Astrocyte of the cerebellum (primary cell): Measurements from ENCODE around the gene TRAPPC13.

ENCODE experiments used
- DNase-seq: peaks from one replicate; pipeline ENCODE4 v3.0.0-alpha.2; 2011; ENCODE audit warnings: low read depth
- H3K4me3 ChIP-seq: 2 replicates; pipeline ENCODE4 v1.5.1; 2011; ENCODE audit warnings: mild to moderate bottlenecking, low read depth, low read length, moderate library complexity
- CTCF ChIP-seq: IDR thresholded peaks from 2 replicates; pipeline ENCODE4 v1.5.1; 2012; ENCODE audit warnings: low read length, low read depth, moderate library complexity, mild to moderate bottlenecking; ENCODE audit errors: missing control alignments
- in situ Hi-C: cut with HindIII; loops from 2 replicates; pipeline ENCODE4 v1.10.0; 2017; ENCODE audit warnings: low sequenced_read_pairs

The TRAPPC13 gene

GRCh38 chr5:65646938-65647337 lies 22.1 kb downstream of the TRAPPC13 start:
- TF ChIP-seq CTCF = no peak
- in situ Hi-C loops = no loop called here
- no peak for DNase-seq
- no peak overlapping the region for H3K4me3 ChIP-seq

- H3K4me3 ChIP-seq = no peak overlapping the region
- in situ Hi-C loops = no loop called here
- no peak for TF ChIP-seq CTCF
- DNase-seq = no peak
These were observed 23.1 kb downstream of the TRAPPC13 start for GRCh38 chr5:65647941-65648340.

GRCh38 chr5:65651144-65651543 lies 26.3 kb downstream of the TRAPPC13 start:
- H3K4me3 ChIP-seq = no peak overlapping the region
- DNase-seq = no peak
- TF ChIP-seq CTCF = no peak
- in situ Hi-C loops = no loop called here

GRCh38 chr5:65654713-65655112 lies 29.9 kb downstream of the TRAPPC13 start:
- no peak for DNase-seq
- no peak overlapping the region for H3K4me3 ChIP-seq
- in situ Hi-C loops = no loop called here
- no peak for TF ChIP-seq CTCF

GRCh38 chr5:65663804-65664521 lies 39.1 kb downstream of the TRAPPC13 start:
- H3K4me3 ChIP-seq = no peak overlapping the region
- DNase-seq = no peak
- TF ChIP-seq CTCF = peak; percentile 53
- in situ Hi-C loops = no loop called here

GRCh38 chr5:65668696-65669095 lies 43.9 kb downstream of the TRAPPC13 start:
- no peak overlapping the region for H3K4me3 ChIP-seq
- in situ Hi-C loops = no loop called here
- no peak for DNase-seq
- TF ChIP-seq CTCF = no peak

- in situ Hi-C loops = no loop called here
- DNase-seq = no peak
- no peak overlapping the region for H3K4me3 ChIP-seq
- no peak for TF ChIP-seq CTCF
These were observed 48.0 kb downstream of the TRAPPC13 start for GRCh38 chr5:65672796-65673195.
